Endothelial cell (in vitro differentiated cells): ENCODE results near the gene FAM110C. TPM values are rescaled to one million over a fixed set of nuclear protein-coding genes. Genes with fewer than 3 reads are reported as not detected.
"Not testable (repeated sequence)": the region's sequence is repeated elsewhere in the genome, so short reads cannot be mapped to it uniquely, and the experiment has no call there.

Source experiments
- DNase-seq: peaks from one replicate; pipeline ENCODE4 v3.0.0; 2021; ENCODE audit warnings: low spot score
- H3K27ac Mint-ChIP-seq: one replicate; pipeline ENCODE4 v1.8.0; 2021; ENCODE audit warnings: mixed read lengths, inconsistent platforms; ENCODE audit not compliant: unreplicated experiment
- H3K27me3 Mint-ChIP-seq: one replicate; pipeline ENCODE4 v1.8.0; 2021; ENCODE audit warnings: mild to moderate bottlenecking, moderate library complexity, mixed read lengths, inconsistent platforms; ENCODE audit not compliant: unreplicated experiment
- H3K36me3 Mint-ChIP-seq: one replicate; pipeline ENCODE4 v1.8.0; 2021; ENCODE audit warnings: mild to moderate bottlenecking, low read depth, mixed read lengths, inconsistent platforms; ENCODE audit not compliant: unreplicated experiment
- H3K4me1 Mint-ChIP-seq: one replicate; pipeline ENCODE4 v1.8.0; 2021; ENCODE audit warnings: mild to moderate bottlenecking, mixed read lengths, inconsistent platforms; ENCODE audit not compliant: unreplicated experiment
- H3K4me3 Mint-ChIP-seq: one replicate; pipeline ENCODE4 v1.8.0; 2021; ENCODE audit warnings: mild to moderate bottlenecking, mixed read lengths, inconsistent platforms; ENCODE audit not compliant: unreplicated experiment
- H3K9me3 Mint-ChIP-seq: one replicate; pipeline ENCODE4 v1.8.0; 2021; ENCODE audit warnings: mixed read lengths, inconsistent platforms; ENCODE audit not compliant: unreplicated experiment
- CTCF ChIP-seq: fragments of 200-600 bp; sonication (generic); IDR thresholded peaks from one replicate; pipeline ENCODE4 v1.5.0; 2021; ENCODE audit warnings: antibody characterized with exemption; ENCODE audit not compliant: unreplicated experiment
- total RNA-seq: library from RNA; stranded (reverse); fragmentation: NEBNext Ultra II Directional; extraction: Animal tissue kit (Norgen Biotek cat#: 25700); gene quantifications from one replicate; pipeline ENCODE4 v1.2.1, GENCODE V29; 2021; ENCODE audit not compliant: unreplicated experiment

The FAM110C gene
- total RNA-seq, 1 donor from 2014 or later, result 0.08 TPM

- TF ChIP-seq CTCF, result no peak
- no peaks in the 10 kb centered on the region for H3K9me3 Mint-ChIP-seq
- H3K36me3 Mint-ChIP-seq, result no peaks in the 10 kb centered on the region
- H3K4me1 Mint-ChIP-seq, result no peaks in the 10 kb centered on the region
- no peak overlapping the region for H3K27ac Mint-ChIP-seq
- H3K4me3 Mint-ChIP-seq, result no peak overlapping the region
- DNase-seq, result no peak
- no peaks in the 10 kb centered on the region for H3K27me3 Mint-ChIP-seq
These were observed 22.2 kb downstream of the FAM110C start for GRCh38 chr2:24107-24506.

- no peaks in the 10 kb centered on the region for H3K9me3 Mint-ChIP-seq
- H3K4me3 Mint-ChIP-seq, result no peak overlapping the region
- no peak overlapping the region for H3K27ac Mint-ChIP-seq
These were observed 23.0 kb downstream of the FAM110C start for GRCh38 chr2:23283-23682.

DNA sequence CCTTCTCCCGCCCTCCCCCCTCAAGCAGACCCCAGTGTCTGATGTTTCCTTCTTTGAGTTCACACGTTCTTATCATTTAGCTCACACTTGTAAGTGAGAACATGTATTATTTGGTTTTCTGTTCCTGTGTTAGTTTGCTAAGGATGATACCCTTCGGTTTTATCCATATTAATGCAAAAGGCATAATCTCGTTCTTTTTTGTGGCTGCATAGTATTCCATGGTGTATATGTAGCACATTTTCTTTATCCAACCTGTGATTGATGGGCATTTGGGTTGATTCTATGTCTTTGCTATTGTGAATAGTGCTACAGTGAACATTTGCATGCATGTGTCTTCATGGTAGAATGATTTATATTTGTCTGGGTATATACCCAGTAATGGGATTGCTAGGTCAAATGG lies 24.1 kb downstream of the FAM110C start:
- DNase-seq, H3K4me1 Mint-ChIP-seq, H3K36me3 Mint-ChIP-seq, H3K27me3 Mint-ChIP-seq, H3K27ac Mint-ChIP-seq, H3K4me3 Mint-ChIP-seq, H3K9me3 Mint-ChIP-seq: not testable (repeated sequence)

More at GRCh38 chr2:23283-23682, 23.0 kb downstream of the FAM110C start:
- DNase-seq, result no peak
- no peaks in the 10 kb centered on the region for H3K27me3 Mint-ChIP-seq
- no peak for TF ChIP-seq CTCF
- no peaks in the 10 kb centered on the region for H3K4me1 Mint-ChIP-seq
- no peaks in the 10 kb centered on the region for H3K36me3 Mint-ChIP-seq

DNA sequence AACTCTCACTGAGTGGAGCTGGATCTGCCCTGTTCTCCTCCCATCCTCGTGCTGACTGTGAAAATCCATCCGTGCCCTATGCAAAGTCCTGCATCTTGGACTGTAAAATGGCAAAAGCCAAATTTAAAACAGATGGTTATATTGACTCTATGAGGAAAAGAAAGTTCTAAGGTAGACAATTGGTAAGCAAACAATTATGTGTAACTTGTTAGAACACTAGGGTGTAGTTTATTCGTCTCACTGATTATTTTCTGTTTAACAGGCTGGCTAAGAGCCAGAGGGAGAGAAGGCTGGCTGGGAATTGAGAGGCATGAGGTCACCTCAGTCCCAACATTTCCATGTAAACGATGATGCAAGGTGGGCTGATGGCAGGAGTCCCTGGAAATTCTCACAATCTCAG lies 26.0 kb downstream of the FAM110C start:
- not testable (repeated sequence) for H3K4me3 Mint-ChIP-seq, H3K27ac Mint-ChIP-seq, H3K36me3 Mint-ChIP-seq, DNase-seq, H3K27me3 Mint-ChIP-seq, H3K4me1 Mint-ChIP-seq, H3K9me3 Mint-ChIP-seq

- H3K27me3 Mint-ChIP-seq, result no peaks in the 10 kb centered on the region
- H3K9me3 Mint-ChIP-seq, result no peaks in the 10 kb centered on the region
- no peak overlapping the region for H3K27ac Mint-ChIP-seq
- no peak overlapping the region for H3K4me3 Mint-ChIP-seq
- DNase-seq, result no peak
- no peak for TF ChIP-seq CTCF
- H3K36me3 Mint-ChIP-seq, result no peaks in the 10 kb centered on the region
- no peaks in the 10 kb centered on the region for H3K4me1 Mint-ChIP-seq
These were observed 26.8 kb downstream of the FAM110C start for GRCh38 chr2:19505-19904.

DNA sequence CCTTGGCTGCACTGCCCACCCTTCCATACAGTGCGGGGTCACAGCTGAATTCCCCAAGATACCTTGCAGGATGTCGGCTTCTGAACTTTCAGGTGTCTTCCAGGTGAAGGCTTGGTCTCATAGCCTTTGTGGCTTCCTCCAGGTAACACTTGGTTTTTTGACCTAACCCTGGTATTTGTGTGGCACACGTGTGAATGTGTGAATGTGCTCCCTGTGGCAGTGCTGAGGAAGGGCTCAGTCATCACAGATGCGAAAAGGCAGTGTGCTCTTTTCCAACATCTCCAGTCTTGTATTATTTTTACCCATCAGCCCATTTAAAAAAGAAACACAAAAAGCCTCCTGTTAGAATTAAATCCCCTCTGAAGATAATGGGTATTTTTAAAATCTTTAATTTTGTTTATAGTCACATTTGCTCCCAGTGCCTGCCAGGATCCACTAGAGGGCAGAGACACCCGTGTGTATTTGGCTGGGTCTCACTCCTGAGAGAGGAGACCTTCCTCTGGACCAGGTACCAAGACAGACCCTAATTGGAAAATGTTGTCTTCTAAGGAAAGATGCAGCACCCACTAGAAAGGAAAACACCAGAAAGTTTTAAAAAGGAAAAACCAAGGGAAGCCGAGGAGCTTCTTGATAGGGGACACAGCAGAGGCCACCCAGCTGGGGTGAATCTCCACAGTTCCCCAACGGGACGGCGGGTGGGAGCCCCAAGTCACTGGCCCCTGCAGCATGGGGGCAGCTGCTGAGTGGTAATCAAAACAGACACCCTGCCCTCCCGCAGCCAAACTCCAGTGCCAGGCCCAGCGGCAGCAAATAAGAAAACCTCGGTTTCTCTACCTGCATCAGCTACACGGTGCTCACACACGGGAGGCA lies 27.7 kb downstream of the FAM110C start:
- no peak overlapping the region for H3K27ac Mint-ChIP-seq
- H3K36me3 Mint-ChIP-seq, result no peaks in the 10 kb centered on the region
- no peaks in the 10 kb centered on the region for H3K27me3 Mint-ChIP-seq
- no peaks in the 10 kb centered on the region for H3K9me3 Mint-ChIP-seq
- no peaks in the 10 kb centered on the region for H3K4me1 Mint-ChIP-seq
- peak; percentile 50 for TF ChIP-seq CTCF
- H3K4me3 Mint-ChIP-seq, result no peak overlapping the region
- no peak for DNase-seq

DNA sequence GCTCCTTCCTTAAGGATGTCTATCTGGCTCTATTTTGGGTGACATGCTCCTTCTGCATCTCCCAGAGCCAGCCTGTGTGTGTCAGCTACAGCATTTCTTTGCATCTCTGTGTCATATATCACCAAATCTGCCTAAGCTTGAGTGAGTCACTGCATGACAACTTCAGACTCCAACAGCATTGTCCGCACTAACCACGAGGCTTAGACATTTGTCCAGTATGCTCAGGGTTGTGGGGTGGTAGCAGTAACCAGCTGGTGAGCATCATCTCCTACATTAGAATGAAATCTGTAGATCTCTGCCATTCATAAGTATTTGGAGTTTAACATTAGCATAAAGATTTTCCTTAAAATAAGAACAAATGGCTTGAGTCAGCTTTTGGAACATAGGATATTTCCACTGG lies 30.4 kb downstream of the FAM110C start:
- H3K27ac Mint-ChIP-seq, H3K36me3 Mint-ChIP-seq, H3K9me3 Mint-ChIP-seq, H3K4me3 Mint-ChIP-seq, DNase-seq, H3K27me3 Mint-ChIP-seq, H3K4me1 Mint-ChIP-seq: not testable (repeated sequence)
